GM18499 (cell line): ENCODE data around the gene STX11.
A peak's percentile ranks its signal among the peaks of the same experiment; 100 is the strongest.
"Not testable (repeated sequence)": the region's sequence is repeated elsewhere in the genome, so short reads cannot be mapped to it uniquely, and the experiment has no call there.

Source experiments
- ATAC-seq: cut with Tn5 transposase; IDR thresholded peaks from one replicate; pipeline ENCODE4 v1.9.1; 2021; ENCODE audit warnings: moderate number of reproducible peaks; ENCODE audit not compliant: insufficient read depth, unreplicated experiment

STX11 gene

DNA sequence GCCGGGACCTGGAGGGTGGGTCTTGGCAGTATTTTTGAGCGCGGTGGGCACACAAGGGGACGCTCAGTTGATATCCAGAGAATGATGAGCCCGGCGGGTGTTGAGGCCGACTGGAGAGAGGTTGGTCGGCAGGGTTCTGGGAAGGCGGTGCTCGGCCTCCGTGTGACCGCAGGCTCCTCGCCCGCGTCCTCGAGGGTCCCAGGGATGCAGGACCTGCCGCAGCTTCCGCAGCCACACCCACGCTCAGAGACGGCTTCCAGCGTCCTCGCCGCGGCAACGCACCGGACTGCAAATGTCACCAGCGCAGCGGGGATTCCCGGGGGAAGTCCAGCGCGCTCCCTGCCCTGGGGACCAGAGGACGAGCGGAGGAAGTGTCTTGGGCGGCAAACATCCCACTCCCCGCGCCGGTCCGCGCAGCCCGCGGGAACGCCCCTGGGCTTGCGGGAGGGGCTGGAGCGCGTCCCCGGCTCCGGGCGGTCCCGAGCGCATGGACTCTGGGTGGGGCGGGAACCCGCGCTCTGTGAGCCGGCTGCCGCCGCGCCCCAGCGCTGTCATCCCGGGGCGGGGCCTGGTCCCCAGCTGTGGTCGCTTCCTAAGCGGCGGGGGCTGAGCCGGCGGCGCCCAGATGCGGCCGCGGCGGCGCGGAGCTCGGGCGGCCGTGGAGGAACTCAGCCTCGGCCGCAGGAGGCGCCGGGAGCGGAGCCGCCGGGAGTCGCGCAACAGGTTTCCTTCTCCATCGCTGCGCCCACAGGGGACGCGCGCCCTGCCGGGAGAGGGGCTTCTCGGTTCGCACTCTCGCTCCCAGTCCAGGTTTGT is at the start of gene STX11:
Gene STX11 (plus strand): TSS at position 624 of the 816 bp plus-strand sequence. CDS start 36,111 bp downstream, outside the sequence.
- ATAC-seq, result peak; percentile 31

DNA sequence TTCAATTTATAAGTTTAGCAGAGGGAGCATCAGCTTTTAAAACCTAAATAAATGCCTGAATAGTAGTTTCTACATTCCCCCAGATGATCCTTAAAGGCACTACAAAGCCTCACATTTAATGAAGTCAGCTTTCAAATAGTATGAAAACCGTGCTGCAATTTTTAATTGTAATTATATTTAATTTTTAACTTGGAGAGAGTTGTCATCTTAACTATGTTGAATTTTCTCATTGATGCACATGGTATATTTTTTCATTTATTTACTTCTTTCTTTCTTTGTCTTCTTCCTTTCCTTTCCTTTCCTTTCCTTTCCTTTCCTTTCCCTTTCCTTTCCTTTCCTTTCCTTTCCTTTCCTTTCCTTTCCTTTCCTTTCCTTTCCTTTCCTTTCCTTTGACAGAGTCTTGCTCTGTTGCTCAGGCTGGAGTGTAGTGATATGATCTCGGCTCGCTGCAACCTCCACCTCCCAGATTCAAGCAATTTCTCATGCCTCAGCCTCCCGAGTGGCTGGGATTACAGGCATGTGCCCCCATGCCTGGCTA is 47.2 kb upstream of the STX11 start:
- ATAC-seq, result no peak

DNA sequence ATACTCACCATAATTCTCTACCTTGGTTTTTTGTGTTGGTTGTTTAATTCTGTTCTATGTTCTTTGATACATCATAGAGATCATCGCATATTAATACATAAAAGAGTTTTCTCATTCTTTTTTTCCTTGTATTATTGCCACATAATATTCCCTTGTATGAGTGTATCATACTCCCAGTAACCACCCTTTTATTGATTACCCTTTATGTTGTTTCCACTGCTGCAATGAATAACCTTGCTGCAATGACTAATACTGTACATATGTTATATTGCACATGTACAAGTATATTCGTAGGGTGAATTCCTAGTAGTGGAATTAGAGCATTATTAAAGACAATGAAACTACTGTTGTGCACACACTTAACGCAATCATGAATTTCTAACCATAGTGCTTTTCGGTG is 45.8 kb upstream of the STX11 start:
- no peak for ATAC-seq

DNA sequence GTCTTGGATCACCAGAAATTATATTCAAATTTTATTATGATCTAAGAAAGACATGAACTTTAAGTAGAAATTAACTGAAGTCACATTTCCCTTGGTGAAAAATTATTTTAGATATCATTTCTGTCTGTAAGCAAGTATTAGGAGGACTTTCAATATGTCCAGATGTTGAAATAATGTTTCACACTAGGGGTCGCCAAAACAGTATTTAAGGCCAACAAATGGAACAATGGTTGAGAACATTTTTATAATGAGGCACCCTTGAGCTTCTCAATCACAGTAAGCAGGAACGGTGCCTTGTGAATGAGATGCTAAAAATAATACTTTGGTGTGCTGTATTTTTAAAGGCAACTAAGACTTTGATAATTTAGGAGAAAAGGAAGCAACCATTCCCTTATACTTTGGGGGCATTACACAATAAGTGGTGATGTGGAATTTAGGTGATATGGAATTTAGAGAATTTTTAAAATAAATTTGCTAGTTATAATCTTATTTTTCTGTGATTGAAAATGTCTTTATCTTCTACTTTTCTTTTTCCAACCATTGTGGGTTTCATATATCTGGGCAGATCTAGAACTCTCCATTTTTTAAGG is 45.3 kb upstream of the STX11 start:
- ATAC-seq, result peak; percentile 75

DNA sequence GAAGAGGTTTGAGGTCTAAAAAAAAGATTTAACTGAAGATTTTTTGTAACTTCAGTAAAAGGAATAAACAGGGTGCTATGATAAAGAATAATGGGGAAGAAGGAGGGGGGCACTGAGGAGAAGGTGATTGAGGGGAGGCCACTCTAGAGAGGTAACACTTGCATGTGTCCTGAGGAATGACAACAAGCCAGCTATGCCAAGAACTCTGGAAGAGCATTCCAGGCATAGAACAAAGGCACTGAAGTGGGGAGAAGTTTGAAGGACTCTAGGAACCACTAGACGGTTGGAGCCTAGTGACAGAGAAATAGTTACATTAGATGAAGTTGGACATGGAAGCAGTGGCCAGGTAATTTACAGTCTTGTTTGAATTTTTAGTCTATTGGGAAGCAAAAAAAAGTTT is 44.1 kb upstream of the STX11 start:
- ATAC-seq, result no peak

DNA sequence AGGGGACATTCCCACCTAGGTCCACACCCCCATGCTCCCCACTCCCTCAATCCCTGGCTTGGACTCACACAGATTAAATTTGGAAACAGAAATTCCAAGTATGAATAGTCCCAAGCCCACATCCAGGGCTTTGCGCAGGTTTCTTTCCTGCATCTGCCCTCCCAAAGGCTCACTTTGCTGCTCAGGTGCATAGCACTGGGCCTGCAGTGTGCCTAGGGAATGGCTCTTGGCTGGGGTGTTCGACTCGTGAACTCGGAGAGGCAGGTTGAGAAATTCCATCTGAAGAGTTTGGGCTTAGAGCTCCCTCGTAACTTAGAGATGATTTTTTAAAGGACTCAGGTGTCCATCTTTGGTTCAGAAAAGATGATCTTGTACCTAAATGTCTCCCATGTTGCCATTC is 40.1 kb upstream of the STX11 start:
- ATAC-seq, result no peak

DNA sequence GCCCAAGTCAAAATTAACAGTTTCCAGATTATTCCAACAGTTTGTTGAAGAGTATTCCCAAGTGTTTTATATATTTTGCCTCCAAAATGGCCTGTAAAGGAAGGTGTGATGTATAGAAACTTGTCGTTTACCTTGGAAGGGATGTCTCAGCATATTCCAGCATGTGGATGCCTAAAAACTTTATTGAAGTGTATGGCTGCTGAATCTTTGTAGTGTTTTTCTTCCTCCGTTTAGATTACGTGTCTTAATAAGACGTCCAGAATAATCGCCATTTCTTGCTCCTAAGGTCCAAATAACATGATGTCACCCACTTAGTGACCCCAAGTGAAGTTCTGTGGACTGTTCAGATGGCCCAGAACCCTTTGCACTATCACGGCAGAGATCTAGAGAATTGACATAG is 37.0 kb upstream of the STX11 start:
- no peak for ATAC-seq

DNA sequence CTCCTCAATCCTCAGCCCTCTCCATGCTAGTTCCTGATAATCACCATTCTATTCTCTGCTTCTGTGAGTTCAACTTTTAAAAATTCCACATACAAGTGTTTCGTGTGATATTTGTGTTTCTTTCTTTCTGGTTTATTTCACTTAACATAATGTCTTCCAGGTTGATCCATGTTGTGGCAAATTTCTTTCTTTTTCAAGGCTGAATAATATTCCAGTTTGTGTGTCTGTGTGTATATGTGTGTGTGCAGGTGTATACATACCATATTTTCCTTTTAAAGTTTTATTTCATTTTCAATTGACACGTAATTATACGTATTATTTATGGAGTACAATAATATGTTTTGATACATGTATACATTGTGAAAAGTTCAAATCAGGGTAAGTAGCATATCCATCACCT is 35.1 kb upstream of the STX11 start:
- no peak for ATAC-seq

DNA sequence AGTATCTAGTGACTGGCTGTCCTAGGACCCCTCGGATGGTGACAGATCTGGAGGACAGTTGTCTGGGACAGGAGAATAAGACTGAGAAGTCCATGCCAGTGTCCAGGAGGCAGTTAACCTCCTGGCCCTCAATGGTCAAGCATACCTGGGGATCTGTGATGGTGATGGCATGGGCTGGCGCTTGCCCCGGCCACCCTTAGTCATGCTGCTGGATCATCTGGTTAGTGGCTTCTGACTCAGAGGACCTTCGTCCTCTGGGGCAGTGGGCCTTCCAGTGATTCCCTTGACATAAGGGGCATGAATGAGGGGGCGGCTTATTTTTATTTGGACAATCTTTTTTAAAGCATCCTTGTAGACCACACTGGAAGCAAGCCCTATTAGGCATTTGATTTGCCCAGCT is 30.9 kb upstream of the STX11 start:
- no peak for ATAC-seq

DNA sequence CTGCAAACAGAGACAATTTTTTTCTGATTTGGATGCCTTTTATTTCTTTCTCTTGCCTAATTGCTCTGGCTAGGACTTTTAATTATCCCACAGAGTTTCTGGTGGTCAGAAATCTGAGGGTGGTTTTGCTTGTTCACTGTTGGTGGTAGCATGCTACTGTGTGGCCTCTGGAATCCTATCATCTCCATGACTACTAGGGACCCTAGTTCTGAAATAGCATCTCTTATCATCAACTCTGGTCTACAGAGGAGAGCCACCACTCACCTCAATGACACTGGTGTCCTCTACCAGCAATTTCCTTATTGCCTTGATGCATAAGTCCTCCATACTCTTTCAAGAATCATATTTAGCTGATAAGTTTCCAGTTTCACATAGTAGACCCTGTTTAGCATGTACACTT is 27.5 kb upstream of the STX11 start:
- no peak for ATAC-seq

DNA sequence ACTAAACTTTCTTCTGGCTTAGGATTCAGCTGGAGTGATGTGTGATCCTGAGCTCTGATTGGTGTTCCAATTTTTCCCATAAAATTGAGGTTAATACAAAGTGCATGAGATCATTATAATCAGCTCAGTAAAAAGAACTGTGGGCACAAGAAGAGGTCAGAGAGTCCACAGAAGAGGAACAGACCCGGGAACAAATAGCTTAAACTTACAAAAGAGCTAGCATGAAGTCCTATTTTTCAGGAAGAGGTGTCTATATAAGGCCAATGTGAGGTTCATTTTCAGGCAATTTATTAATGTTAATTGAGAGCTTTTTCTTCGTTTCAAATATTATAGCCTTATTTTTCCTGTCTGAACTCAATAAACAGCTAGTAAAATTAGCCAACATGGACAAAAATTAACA is 26.9 kb upstream of the STX11 start:
- no peak for ATAC-seq

DNA sequence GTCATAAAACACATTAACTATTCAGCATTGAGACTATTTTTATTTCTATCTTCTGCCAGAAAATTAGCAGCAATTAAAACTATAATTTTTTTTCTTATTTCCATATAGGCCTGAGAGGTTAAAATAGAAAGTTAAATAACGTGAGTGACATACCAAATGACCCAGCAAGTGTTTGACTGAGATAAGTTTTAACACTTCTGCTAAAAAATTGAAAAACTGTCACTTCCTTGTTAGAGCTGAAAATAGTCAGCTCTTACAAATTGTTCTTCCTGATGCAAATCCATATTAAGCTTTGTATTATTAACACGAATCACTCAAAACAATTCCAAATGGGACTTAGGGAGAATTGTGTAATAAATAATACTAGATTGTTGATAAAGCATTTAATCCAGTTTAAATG is 26.5 kb upstream of the STX11 start:
- ATAC-seq, result no peak

DNA sequence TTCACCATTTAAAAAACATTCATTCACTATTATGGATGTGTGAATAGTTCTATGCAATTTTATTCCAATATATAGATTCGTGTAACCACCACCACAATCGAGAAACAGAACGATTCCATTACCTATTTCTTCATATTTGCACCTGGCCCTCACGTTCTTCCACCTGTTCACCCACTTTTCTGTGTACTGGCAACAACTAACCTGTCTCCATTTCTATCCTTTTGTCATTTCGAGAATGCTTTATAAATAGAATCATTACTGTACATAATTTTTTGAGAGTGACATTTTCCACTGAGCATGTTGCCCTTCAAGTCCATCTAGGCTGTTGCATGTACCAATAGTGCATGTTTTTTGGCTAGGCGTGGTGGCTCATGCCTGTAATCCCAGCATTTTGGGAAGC is 23.2 kb upstream of the STX11 start:
- ATAC-seq, result no peak

DNA sequence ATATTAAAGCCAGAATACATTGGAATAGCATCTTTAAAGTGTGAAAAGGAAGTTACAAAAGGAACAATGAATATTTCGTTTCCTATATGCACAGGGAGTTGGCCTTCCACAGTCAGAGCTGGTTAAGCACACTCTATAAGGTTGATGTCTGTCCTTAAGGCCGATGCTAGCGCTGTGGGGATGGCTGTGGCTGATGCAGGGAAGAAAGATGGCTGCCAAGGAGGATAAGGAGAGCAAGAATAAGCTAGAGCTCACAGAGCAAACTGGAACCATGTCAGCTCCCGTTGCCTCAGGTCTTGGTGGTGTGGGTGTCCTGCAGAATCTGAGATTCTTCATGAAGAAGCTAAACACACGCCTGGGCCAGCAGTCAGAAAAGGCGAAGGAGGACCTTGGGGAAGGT is 20.8 kb upstream of the STX11 start:
- ATAC-seq, result no peak

DNA sequence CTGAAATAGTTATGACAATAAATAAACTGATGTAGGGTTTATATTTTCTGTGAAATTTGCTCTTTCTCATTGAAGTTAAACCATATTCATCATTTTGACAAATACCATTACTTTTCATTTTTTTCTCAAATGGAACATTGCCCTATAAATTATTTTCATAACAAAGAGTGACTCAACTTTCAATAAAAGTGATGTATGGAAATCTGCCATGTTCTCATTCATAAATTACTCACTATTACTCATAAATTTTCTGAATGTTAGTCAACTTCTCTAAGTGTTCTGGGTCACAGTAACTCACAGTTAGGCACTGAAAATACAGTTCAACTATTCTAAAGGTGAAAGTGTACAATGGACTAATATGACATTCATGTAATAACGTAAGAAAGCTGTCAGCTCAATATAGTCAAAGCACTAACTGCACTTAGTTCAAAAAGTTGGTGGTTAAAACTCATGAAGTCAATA is 19.0 kb upstream of the STX11 start:
- ATAC-seq, result peak; percentile 42

DNA sequence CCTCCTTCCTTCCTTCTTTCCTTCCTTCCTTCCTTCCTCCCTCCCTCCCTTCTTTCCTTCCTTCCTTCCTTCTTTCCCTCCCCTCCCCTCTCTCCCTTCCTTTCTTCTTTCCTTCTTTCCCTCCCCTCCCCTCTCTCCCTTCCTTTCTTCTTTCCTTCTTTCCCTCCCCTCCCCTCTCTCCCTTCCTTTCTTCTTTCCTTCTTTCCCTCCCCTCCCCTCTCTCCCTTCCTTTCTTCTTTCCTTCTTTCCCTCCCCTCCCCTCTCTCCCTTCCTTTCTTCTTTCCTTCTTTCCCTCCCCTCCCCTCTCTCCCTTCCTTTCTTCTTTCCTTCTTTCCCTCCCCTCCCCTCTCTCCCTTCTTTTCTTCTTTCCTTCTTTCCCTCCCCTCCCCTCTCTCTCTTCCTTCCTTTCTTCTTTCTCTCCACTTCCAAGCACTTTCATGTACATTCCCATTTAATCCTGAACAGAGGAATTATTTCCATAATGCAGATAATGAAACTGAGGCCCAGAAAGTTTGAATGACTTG is 18.1 kb upstream of the STX11 start:
- not testable (repeated sequence) for ATAC-seq

DNA sequence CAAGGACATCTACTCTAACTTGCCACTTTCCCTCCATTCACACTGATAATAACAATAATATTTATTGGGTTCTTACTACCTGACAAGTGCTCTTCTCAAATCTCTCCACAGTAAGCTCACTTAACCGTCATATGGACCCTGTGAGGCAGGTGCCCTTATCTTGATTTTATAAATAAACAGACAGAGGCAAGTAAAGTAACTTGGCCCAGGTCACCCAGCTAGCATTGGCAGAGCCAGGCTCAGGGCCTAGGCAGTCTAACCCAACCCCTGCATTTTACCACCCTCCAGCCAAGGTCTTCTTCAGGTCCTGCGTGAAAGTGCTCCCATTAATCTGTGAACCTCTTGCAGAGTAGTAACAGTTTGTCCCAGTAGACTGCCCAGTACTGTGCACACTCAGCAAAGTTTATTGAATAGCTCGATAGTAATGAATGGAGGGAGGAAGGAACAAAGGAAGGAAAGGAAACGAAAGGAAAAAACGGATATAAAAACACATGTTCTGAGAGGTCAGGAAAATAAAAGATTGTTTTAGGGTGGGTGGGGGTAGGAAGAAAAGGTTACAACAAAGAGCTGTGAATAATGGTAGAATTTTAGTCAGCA is 17.0 kb upstream of the STX11 start:
- no peak for ATAC-seq

DNA sequence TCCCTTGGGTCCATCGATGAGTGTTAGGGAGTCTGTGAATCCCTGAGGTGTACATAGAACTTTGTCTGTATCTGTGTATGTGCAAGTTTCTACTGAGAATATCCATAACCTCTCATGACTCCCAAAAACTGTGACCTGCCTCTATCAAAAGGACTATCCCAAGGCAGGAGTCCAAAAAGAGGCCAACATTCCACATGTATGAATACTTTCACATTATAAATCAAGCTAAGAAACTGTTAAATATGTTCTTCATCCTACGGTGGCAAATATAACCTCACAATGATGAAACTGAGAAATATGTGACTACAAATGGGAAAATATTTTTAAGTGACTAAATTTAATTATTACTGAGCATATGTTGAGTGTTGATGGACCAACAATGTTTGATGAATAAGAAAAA is 16.1 kb upstream of the STX11 start:
- no peak for ATAC-seq

DNA sequence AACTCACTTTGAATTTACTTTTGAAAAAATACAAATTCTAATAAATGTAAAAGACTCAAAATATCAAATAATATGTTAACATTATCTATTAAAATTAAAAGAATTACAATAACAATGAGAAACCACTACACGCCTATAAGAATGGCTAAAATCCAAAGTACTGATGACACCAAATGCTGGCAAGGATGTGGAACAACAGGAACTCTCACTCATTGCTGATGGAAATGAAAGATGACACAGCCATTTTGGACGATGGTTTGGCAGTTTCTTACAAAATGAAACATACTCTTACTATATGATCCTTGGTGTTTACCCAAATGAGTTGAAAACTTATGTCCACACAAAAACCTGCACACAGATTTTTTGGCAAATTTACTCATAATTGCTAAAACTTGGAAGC is 15.6 kb upstream of the STX11 start:
- ATAC-seq, result no peak

DNA sequence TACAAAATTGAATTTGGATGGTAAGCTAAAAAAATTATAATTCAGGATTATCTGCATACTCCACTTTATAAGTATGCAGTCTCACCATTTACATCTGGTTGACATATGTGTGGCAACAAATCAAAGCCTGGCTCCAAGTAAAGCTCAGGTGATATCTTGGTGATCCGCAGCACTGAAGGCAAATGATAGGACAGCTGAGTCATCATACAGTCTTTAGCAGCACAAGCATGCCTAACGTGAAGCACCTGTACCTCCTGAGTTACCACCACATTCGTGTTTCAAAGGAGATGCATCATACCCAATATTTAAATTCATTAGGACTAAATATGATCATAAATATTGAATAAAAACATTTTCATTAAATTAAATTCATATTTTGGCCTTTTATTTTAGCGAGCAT is 11.8 kb upstream of the STX11 start:
- no peak for ATAC-seq

DNA sequence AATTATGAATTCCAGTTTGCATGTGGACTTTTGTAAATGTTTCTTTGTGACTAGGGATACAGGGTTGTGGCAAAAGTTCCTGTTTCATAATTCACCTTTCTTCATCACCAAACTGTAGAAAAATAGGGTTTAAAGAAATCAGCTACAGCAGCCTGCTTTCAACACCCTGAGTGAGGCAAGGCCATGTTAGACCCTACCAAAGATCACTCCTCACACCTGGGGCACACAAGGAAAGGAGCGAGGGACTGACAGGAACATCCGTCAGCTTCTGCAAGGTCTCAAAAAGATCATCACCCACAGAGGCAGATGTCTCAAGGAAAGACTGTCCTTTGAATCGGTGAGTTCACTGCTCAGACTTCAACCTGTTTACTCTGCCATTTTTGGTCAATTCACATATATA is 10.5 kb upstream of the STX11 start:
- no peak for ATAC-seq
